Choroid plexus epithelial cell (primary cell): ENCODE data around the gene HTRA3.
A peak's percentile ranks its signal among the peaks of the same experiment; 100 is the strongest.

ENCODE experiments used
- DNase-seq: peaks from one replicate; pipeline ENCODE4 v3.0.0-alpha.2; 2010; ENCODE audit warnings: low read depth
- H3K4me3 ChIP-seq: 2 replicates; pipeline ENCODE4 v1.5.1; 2011; ENCODE audit warnings: low read depth, mild to moderate bottlenecking, control low read depth, low read length, moderate library complexity
- TF ChIP-seq, protein P1 (sequence below): conservative IDR thresholded peaks from 2 replicates; pipeline ENCODE4 v1.5.1; 2011; ENCODE audit warnings: low read depth, mild to moderate bottlenecking, control low read depth, inconsistent platforms, low read length, moderate library complexity

Gene HTRA3

GRCh38 chr4:8258552-8259212, 10.9 kb upstream of the HTRA3 start:
- no peak overlapping the region for H3K4me3 ChIP-seq
- TF ChIP-seq, protein P1, sequence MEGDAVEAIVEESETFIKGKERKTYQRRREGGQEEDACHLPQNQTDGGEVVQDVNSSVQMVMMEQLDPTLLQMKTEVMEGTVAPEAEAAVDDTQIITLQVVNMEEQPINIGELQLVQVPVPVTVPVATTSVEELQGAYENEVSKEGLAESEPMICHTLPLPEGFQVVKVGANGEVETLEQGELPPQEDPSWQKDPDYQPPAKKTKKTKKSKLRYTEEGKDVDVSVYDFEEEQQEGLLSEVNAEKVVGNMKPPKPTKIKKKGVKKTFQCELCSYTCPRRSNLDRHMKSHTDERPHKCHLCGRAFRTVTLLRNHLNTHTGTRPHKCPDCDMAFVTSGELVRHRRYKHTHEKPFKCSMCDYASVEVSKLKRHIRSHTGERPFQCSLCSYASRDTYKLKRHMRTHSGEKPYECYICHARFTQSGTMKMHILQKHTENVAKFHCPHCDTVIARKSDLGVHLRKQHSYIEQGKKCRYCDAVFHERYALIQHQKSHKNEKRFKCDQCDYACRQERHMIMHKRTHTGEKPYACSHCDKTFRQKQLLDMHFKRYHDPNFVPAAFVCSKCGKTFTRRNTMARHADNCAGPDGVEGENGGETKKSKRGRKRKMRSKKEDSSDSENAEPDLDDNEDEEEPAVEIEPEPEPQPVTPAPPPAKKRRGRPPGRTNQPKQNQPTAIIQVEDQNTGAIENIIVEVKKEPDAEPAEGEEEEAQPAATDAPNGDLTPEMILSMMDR: no peak
- no peak for DNase-seq

GRCh38 chr4:8259743-8260430, 9.7 kb upstream of the HTRA3 start:
- no peak overlapping the region for H3K4me3 ChIP-seq
- TF ChIP-seq, protein P1: no peak
- DNase-seq: no peak

DNA sequence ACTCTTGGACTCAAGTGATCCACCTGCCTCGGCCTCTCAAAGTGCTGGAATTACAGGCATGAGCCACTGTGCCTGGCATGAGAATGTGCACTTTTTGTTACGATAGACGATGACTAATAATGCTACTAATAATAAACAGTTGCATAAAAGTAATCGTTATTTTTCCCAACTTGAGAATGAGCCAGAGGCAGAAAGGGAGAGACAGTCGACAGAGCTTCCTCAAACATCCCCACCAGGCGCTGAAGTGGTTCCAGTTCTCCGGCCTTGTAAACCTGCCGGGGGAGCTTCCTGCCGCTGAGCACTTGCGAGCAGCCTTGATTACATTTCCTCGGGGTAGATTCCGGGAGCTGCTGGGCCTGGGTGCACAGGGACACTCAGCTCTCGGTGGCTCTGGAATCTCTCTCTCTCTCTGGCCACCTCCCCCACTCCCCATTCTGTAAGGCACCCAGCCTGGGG, 8.9 kb upstream of the HTRA3 start:
- H3K4me3 ChIP-seq: no peak overlapping the region
- DNase-seq: peak; percentile 92
- TF ChIP-seq, protein P1: peak; percentile 43

DNA sequence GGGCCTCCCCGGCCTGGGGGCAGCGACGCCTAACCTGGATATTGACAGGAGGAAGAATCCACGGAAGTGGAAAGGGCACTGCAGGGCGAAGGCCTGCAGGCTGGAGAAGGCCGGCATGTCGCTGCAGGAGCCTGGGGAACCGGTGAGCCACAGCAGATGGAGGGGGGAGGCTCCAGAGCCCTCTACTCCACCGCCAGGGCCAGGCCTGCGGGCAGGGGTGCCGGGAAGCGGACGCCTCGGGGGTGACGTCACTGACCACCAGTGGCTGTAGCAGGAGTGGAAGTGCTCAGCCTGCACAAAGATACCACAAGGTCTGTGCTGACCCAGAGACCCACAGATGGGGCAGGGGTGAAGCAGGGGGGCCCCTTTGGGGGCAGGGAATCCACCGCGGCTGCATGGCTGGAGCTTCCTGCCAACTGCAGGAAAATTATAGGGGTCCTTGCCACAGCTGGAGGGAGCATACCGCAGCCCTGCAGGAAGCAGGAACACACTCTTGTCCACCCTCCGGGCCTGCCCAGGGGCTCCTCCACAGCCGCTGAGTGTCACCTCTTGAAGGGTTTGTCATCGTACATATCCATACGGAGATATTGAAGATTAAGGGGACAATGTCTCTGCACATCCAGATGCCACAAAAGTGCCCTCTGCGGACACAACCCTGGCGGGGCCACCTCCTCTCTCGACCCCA, 7.6 kb upstream of the HTRA3 start:
- no peak overlapping the region for H3K4me3 ChIP-seq
- peak; percentile 83 for DNase-seq
- TF ChIP-seq, protein P1: no peak

- H3K4me3 ChIP-seq: no peak overlapping the region
- DNase-seq: no peak
- TF ChIP-seq, protein P1: no peak
Observed at GRCh38 chr4:8262637-8263322, 6.8 kb upstream of the HTRA3 start.

- no peak overlapping the region for H3K4me3 ChIP-seq
- no peak for DNase-seq
- TF ChIP-seq, protein P1: no peak
Observed at GRCh38 chr4:8263397-8263796, 6.2 kb upstream of the HTRA3 start.
